CD4-positive, alpha-beta T cell treated with Interleukin-21 for 1 hour (primary cell): ENCODE measurements around the gene MTHFD1.

Experiments
- DNase-seq: peaks from one replicate; pipeline ENCODE4 v3.0.0-alpha.2; 2020

Gene MTHFD1

DNA sequence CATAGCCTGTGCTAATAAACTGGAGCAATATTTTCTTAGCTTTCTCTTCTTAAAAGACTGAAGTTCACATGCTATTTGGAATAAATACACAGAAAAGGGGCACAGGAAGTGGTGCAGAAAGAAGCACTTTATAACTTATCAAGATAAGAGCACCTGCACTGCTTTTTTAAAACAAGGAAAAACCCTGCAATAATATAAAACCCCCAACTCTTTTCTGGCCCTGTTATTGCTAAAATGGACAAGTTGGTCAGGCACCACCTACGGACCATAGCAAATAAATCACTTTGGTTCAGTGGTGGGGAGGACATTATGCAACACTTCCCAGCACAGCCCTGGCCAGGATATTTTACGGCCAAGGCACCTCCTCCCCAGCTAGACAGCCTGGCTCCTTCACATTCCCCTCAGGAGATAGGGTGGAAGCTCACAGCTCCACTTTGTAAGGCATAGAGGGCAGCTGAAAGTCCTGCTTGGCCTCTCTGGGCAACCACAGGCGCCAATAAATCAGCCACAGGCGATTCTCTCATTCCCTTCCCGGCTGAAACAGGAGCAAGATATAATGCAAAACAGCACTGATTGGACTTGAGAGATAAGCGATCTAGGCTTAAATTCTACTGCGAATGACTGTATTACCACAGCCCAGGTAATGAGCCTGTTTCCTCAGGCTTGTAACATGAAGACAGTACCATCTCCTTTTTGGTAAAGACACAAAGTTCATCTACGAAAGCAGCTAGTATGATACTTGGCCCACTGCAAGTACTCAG, 113.4 kb downstream of the MTHFD1 start:
- DNase-seq = peak; percentile 52

DNA sequence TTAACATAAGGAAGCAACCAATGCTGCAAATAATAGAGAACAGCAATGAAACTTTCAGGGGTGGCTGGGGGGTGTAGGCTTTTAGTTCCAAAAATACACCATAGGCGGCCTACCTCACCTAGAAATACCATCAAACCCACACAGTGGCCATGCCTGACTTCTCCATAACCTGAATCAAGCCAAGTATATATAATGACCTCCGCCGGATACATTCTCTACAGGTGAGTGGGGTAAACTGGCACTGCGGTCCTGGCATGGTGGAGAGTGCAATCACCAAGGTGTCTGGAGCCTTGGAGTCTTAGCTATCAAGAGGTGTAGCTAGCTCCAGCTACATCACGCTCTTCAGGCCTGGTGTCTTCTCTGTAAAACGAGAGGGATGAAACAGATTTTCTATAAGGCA, 114.3 kb downstream of the MTHFD1 start:
- peak; percentile 46 for DNase-seq

DNA sequence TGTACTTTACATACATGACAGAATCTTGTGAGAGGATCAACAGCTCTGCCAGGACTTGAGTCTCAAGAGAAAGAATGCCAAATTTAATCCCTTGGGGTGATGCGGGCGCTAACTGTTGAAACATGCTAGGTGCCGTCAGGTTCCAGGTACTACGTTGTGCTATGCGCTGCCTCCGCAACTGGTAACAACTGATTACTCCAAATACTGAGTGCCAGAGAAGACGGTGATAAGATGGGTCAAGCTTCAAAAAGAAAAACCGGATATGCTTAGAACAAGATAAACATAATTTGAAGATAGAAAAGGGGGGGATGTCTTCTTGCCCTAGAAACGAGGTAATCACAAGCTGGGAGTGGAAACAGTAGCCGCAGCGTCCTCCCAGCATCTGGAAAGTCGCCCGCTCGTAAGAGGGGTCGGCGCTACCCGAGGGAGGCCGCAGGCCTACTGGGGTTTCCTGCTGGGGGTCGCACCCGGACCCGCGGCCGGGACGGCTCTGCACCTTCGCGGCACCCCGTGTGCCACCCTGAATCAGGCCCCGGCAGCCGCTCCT, 114.8 kb downstream of the MTHFD1 start:
- peak; percentile 59 for DNase-seq

DNA sequence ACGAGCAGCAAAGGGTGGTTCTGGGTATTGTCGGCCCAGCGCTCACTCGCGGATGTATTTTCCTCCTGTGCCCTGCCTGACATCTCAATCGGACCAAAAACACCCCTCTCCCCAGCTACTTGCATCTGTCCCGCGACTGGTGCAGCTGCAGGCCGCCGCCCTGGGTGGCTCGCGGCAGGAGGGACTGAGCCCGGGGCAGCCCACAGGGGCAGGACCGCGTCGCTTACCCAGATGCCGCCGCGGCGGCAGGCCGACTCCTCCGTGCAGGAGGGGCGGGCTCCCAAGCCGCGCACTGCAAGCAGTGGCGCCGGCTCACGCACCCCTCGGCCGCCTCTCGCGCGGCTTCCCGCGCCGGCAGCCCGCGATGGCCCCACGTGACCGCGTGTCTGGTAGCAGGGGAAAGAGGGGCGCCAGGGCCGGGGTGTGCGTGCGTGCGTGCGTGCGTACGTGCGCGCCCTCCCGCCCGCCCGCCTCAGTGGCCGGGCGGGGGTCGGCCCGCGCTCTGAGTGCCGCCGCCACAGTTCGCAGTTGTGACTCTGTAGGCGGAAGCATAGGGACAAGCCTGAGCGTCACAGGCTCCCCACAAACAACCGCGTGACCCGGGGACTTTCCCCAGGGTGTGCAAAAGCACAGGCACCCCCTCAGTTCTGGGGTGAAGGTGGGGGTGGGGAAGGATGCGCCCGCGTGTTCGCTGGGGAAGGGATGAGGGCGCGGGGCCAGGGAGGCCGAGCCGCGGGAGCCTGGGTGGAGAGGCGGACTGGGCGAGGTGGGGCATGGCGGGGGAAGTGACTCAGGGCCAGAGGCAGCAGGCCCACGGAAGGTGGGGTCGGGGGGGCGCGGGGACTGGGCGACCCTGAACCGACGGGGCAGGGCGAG, 115.5 kb downstream of the MTHFD1 start, which contains the start of gene ZBTB25:
ZBTB25 (minus strand) TSS at position 405 of the 876 bp plus-strand sequence. CDS start 13,305 bp downstream, outside the sequence.
- DNase-seq = peak; percentile 98

DNA sequence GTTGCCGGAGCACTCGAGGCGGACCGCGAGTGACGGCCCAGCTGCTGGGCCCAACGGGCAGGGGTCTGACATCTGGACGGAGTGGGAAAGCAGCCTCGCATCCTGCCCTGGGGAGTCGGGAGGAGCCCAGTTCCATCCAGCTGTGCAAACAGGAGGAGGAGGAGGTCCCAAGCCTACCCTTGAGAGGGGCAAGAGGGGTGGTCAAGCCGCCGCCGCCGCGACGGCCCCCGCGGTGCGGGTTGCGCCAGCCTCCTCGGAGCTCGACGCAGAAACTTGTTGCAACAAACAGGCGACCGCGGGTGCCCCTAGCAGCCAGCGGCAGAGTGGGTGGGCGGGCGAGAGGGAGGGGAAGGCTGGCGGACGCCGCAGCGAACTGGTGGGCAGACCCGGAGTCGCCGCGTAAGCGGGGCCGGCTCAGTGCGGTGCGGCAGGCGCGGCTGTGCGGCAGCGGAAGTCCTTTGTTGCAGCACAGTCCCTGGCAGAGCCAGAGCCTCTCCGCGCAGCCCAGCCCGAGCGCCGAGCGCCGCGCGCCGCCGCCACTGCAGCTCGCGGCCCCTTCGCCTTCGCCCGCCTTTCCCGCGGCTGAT, 116.2 kb downstream of the MTHFD1 start, which contains the start of gene ZBTB1:
ZBTB1 (plus strand) TSS at position 461 of the 587 bp plus-strand sequence. CDS start 16,735 bp downstream, outside the sequence.
- DNase-seq = peak; percentile 88

DNA sequence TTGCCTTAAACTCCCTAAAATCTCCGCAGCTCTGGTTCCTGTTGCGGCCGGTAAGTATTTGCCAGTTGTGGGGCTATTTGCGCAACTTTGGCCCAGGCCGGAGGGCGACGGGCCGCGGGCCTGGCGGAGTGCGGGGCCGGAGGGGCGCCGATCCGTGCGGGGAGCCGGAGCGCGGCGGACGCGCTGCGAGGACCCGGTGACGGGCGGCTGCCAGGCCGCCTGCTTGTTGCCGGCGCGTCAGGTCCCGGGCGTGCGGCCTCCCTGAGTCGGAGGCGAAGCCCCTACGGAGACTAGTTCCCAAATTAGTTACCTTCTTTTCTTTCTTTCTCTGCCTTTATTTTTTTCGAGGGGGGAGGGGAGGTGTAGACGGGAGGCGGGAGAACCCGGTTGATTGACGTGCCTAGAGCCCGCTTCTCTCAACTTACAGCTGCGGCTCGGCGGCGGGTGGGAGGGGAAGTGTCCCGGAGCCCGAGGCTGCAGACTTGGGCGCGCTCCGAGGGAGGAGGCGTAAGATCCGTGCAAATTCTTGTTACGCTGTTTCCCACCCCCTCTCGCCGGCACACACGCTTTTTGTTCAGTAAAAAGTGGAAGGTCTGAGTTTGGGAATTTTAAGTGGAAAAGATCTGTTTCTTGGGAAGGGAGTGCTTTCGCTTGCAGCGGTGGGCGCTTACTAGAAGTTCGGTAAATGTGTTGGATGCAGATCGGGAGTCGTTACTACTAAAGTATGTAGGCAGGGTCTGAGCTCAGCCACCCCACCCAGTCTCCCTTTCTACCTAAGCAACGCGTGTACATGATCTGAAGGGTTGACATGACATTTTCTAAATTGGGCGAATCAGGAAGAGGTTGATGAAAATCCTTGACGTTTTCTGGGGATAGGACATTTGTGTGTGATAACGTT, 117.0 kb downstream of the MTHFD1 start:
- peak; percentile 89 for DNase-seq

DNA sequence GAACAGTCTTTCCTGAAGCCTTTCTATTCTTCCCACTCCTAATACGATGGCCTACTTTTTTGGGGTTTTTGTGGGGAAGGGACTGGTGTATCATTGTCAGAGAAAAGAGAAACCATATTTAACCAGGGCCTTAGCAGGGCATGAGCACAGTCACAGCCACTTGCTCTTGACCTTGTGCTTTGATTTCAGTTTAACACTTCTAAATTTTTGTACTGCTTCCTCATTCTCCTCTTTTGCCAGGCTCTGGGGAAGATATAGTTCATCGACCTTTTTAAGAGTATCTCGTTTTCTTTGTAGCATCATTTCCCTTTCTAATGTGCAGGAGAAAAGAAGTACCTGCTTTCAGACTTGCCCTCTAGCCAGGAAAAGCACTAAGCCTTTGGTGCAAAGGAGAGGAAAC, 118.6 kb downstream of the MTHFD1 start:
- DNase-seq = peak; percentile 32

DNA sequence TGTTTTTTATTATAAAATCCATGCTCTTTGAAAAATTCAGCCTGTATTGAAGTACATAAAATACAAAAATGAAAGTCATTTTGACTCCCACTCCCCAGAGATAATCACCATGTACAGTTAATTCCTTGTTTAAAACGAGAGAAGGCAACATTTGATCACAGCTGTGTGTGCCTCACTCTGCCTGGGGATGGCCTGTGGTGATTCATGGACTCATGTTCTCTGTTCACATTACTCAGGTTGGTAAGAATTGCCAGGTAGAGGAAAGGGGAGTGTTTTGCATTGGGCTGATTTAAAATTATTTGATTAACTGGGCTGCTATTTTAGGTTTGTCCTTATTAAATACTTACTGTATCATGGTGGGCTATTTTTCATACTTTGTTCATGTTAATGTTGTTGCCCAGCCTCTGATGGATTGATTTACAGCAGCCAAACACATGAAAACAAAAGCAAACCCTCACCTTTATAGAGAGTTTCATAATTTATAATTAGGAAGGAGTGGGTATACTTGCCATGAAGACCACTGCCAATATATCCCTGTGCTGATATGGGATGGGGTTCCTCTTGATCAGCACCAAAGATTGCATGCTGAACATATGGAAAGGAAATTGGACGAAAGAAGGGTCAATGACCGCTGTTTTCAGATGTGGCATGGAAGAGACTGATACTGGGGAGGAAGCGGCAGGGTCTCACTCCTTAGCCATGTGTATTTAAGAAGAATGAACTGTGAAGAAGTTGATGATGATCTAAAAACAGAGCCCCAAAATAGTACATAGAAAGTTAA, 119.4 kb downstream of the MTHFD1 start:
- DNase-seq = no peak

DNA sequence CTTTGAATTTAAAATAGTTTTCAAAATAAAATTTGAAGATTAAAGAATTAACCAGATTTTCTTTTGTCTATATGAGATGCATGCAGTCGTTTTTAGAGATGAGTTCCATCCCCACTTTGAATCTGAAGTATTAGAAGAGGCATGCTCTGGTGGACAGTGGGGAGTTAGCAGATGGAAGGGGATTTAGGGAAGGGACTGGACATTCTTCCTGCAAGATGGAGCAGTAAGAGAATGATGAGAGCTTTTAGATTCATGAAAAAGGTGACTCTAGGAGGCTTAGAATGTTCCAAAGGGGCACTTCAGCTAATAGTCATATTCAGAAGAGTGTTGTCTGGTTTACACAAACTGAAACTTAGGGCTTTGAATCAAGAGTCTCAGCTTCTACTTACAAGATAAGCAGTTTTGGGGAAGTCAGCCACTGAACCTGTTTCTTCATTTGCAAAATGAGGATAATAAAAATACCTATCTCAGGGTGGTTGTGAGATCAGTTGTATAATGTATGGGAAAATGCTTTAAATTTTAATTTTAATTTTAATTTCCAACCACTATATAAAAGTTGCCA, 120.1 kb downstream of the MTHFD1 start:
- peak; percentile 25 for DNase-seq

DNA sequence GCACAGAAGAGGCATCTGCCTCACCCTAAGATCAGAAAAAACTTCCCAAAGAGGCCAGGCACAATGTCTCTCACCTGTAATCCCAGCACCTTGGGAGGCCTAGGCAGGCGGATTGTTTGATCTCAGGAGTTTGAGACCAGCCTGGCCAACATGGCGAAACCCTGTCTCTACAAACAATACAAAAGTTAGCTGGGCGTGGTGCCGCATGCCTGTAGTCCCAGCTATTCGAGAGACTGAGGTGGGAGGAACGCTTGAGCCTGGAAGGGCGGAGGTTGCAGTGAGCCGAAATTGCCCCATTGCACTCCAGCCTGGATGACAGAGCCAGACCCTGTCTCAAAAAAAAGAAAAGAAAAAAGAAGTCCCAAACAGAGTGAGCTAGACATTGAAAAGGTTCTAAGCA, 120.9 kb downstream of the MTHFD1 start:
- no peak for DNase-seq
